GM12878 (cell line): ENCODE results near the gene BIRC5. TPM values are rescaled to one million over a fixed set of nuclear protein-coding genes. Genes with fewer than 3 reads are reported as not detected.

ENCODE experiments used
- ATAC-seq: fragments of 200-7000 bp; cut with Tn5 transposase; 3 replicates; pipeline ENCODE4 v1.9.1; 2020; ENCODE audit warnings: mild to moderate bottlenecking, moderate library complexity
- BruUV-seq: library from RNA; stranded (reverse); fragments of 400-500 nt; replicated peaks from 2 replicates; lab custom pipeline; 2021; lab: Mats Ljungman, UMichigan
- CTCF ChIA-PET: fragments of 300-600 bp; sonication (Branson Sonifier 250); formaldehyde crosslinking; extraction: SDS; loops from one replicate; lab custom pipeline; 2021; ENCODE audit warnings: inconsistent platforms; lab: Yijun Ruan, JAX
- POLR2A ChIA-PET: fragments of 350-600 bp; formaldehyde crosslinking; extraction: SDS; loops from one replicate; lab custom pipeline; 2021; ENCODE audit warnings: inconsistent platforms; lab: Charles Lee
- RAD21 ChIA-PET: fragments of 300-600 bp; sonication (Branson Sonifier 250); formaldehyde crosslinking; loops from one replicate; lab custom pipeline; 2023; ENCODE audit warnings: antibody characterized with exemption; ENCODE audit not compliant: unreplicated experiment; lab: Charles Lee
- SMC1A ChIA-PET: fragments of 300-600 bp; sonication (Branson Sonifier 250); formaldehyde crosslinking; loops from one replicate; lab custom pipeline; 2023; ENCODE audit not compliant: unreplicated experiment, uncharacterized antibody; lab: Charles Lee
- DNase-seq: peaks from one replicate; pipeline ENCODE4 v3.0.0-alpha.2; 2011; ENCODE audit warnings: low read depth, low spot score
- FAIRE-seq: peaks from 3 replicates; lab custom pipeline; 2011; peaks lifted over from hg19 to GRCh38; lab: Jason Lieb, UNC
- H2AFZ ChIP-seq: 2 replicates; pipeline ENCODE4 v1.6.0; 2011; ENCODE audit warnings: low read depth, low read length, control low read depth; ENCODE audit not compliant: control insufficient read depth
- H3K27ac ChIP-seq: 2 replicates; pipeline ENCODE4 v1.5.1; 2011; ENCODE audit warnings: control low read depth; ENCODE audit not compliant: control insufficient read depth, insufficient read depth
- H3K27me3 ChIP-seq, 2 experiments: replicated peaks in 1 of 2; 2 replicates each; pipeline versions ENCODE4 v1.6.0 to v1.6.1; 2011; ENCODE audit warnings: low read length in 1 of 2; ENCODE audit not compliant: control insufficient read depth in 2 of 2, insufficient read depth in 2 of 2
- H3K36me3 ChIP-seq, 2 experiments: 2 replicates each; pipeline ENCODE4 v1.5.1; 2011; ENCODE audit warnings: low read length in 1 of 2; ENCODE audit not compliant: control insufficient read depth in 2 of 2, insufficient read depth in 2 of 2
- H3K4me1 ChIP-seq: 2 replicates; pipeline ENCODE4 v1.6.1; 2011; ENCODE audit warnings: mild to moderate bottlenecking, low read length, moderate library complexity, mixed read lengths; ENCODE audit not compliant: control insufficient read depth, insufficient read depth
- H3K4me2 ChIP-seq: 2 replicates; pipeline ENCODE4 v1.6.0; 2011; ENCODE audit warnings: control low read depth; ENCODE audit not compliant: control insufficient read depth, insufficient read depth
- H3K4me3 ChIP-seq: fragments of 200-600 bp; sonication (generic); 2 replicates; pipeline ENCODE4 v1.5.1; 2016
- H3K79me2 ChIP-seq: 2 replicates; pipeline ENCODE4 v1.6.0; 2011; ENCODE audit warnings: low read length; ENCODE audit not compliant: control insufficient read depth, insufficient read depth
- H3K9ac ChIP-seq: 2 replicates; pipeline ENCODE4 v1.8.0; 2011; ENCODE audit warnings: low read length, control low read depth, mixed read lengths; ENCODE audit not compliant: control insufficient read depth, insufficient read depth
- H3K9me3 ChIP-seq: replicated peaks from 3 replicates; pipeline ENCODE4 v1.5.1; 2011; ENCODE audit warnings: mild to moderate bottlenecking, low read length; ENCODE audit not compliant: control insufficient read depth, insufficient read depth
- H4K20me1 ChIP-seq: 2 replicates; pipeline ENCODE4 v1.6.0; 2011; ENCODE audit not compliant: control insufficient read depth, insufficient read depth
- KLF5 ChIP-seq: fragments of 450-650 bp; IDR thresholded peaks from 2 replicates; pipeline ENCODE4 v1.6.1; 2014; ENCODE audit warnings: mild to moderate bottlenecking; ENCODE audit not compliant: partially characterized antibody
- RAD21 ChIP-seq: IDR thresholded peaks from 2 replicates; pipeline ENCODE4 v1.6.1; 2011; ENCODE audit warnings: mild to moderate bottlenecking, low read depth, low read length, moderate library complexity; ENCODE audit not compliant: insufficient read depth
- RBBP5 ChIP-seq: fragments of 200-600 bp; sonication (generic); conservative IDR thresholded peaks from 2 replicates; pipeline ENCODE4 v1.6.1; 2016
- STAT1 ChIP-seq: fragments of 450-650 bp; conservative IDR thresholded peaks from 2 replicates; pipeline ENCODE4 v1.6.1; 2014; ENCODE audit warnings: antibody characterized with exemption, mild to moderate bottlenecking
- TCF3 ChIP-seq: IDR thresholded peaks from 2 replicates; pipeline ENCODE4 v1.6.1; 2012; ENCODE audit warnings: low read depth, mild to moderate bottlenecking, low read length, borderline replicate concordance; ENCODE audit not compliant: insufficient read depth
- WGBS: methylation state at CpG from one replicate; pipeline ENCODE4 v1.1.6; 2016; ENCODE audit warnings: low lambda C conversion rate; ENCODE audit not compliant: insufficient replicate concordance, insufficient coverage; ENCODE audit errors: missing lambda C conversion rate; 5-methylcytosine and 5-hydroxymethylcytosine counted together
- in situ Hi-C: fragments of 300-500 bp; cut with MboI; formaldehyde crosslinking; loops from 9 replicates; pipeline ENCODE4 v1.14.3; 2018; ENCODE audit warnings: mixed read lengths
- intact Hi-C: fragments of 100-400 bp; cut with micrococcal nuclease; formaldehyde crosslinking; loops from one replicate; pipeline ENCODE4 v1.14.2; 2022; ENCODE audit not compliant: unreplicated experiment
- polyA plus RNA-seq, 11 experiments: library from polyadenylated mRNA; depleted of rRNA in 4 of 11; unstranded in 6 of 11; stranded (reverse) in 5 of 11; fragments of >200 nt; fragmentation: Nextera tagmentation in 4 of 11; fragmentation: Illumina TruSeq in 1 of 11; extraction: Ambion mirVana in 4 of 11; extraction: Trizol in 1 of 11; gene quantifications; 1 replicate in 1 of 11; 2 replicates in 10 of 11; pipeline versions ENCODE4 v1.2.1 to v1.2.3, GENCODE V29; 2011 to 2016; ENCODE audit warnings: inconsistent platforms in 2 of 11, missing spikeins in 2 of 11, low read depth in 1 of 11
- total RNA-seq, 4 experiments: library from RNA; depleted of rRNA in 3 of 4; stranded (reverse); fragments of >200 nt in 3 of 4; fragmentation: Illumina TruSeq in 1 of 4; extraction: Trizol in 1 of 4; gene quantifications; 2 replicates each; pipeline versions ENCODE4 v1.2.1 to v1.2.3, GENCODE V29; 2013 to 2021
- TF ChIP-seq, protein P1 (sequence below): fragments of 450-650 bp; IDR thresholded peaks from 2 replicates; pipeline ENCODE4 v1.6.1; 2017; ENCODE audit warnings: mild to moderate bottlenecking, moderate library complexity
- TF ChIP-seq, protein P2 (sequence below): IDR thresholded peaks from 2 replicates; pipeline ENCODE4 v1.6.1; 2011; ENCODE audit warnings: borderline replicate concordance, low read depth, mild to moderate bottlenecking, moderate library complexity, mixed read lengths, low read length; ENCODE audit not compliant: insufficient read depth; ENCODE audit errors: extremely low read length

BIRC5 gene
- total and polyA plus RNA-seq, 10 of the 15 experiments (the other 5 are each of a cell fraction or from before 2014, with no cell fraction given): 41.0 to 175 (median 90.8) TPM

DNA sequence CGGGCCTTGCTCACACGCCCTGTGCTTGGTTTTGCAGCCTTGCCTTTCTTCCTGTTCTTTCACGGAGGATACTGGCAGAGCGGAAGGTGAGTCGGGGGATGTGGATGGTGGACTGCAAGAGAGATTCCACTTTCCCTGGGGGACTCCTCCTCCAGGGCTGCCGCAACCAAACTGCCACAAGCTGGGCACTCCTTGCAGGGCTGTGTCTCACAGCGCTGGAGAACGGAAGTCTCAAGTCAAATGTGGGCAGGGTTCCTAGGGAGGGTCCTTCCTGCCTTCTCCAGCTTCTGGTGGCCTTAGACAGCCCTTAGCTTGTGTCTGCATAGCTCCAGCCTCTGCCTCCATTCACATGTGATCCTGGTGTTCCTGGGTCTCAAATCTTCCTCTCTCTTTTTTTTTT lies 11.4 kb upstream of the BIRC5 start (continued):
- TF ChIP-seq, protein P1, sequence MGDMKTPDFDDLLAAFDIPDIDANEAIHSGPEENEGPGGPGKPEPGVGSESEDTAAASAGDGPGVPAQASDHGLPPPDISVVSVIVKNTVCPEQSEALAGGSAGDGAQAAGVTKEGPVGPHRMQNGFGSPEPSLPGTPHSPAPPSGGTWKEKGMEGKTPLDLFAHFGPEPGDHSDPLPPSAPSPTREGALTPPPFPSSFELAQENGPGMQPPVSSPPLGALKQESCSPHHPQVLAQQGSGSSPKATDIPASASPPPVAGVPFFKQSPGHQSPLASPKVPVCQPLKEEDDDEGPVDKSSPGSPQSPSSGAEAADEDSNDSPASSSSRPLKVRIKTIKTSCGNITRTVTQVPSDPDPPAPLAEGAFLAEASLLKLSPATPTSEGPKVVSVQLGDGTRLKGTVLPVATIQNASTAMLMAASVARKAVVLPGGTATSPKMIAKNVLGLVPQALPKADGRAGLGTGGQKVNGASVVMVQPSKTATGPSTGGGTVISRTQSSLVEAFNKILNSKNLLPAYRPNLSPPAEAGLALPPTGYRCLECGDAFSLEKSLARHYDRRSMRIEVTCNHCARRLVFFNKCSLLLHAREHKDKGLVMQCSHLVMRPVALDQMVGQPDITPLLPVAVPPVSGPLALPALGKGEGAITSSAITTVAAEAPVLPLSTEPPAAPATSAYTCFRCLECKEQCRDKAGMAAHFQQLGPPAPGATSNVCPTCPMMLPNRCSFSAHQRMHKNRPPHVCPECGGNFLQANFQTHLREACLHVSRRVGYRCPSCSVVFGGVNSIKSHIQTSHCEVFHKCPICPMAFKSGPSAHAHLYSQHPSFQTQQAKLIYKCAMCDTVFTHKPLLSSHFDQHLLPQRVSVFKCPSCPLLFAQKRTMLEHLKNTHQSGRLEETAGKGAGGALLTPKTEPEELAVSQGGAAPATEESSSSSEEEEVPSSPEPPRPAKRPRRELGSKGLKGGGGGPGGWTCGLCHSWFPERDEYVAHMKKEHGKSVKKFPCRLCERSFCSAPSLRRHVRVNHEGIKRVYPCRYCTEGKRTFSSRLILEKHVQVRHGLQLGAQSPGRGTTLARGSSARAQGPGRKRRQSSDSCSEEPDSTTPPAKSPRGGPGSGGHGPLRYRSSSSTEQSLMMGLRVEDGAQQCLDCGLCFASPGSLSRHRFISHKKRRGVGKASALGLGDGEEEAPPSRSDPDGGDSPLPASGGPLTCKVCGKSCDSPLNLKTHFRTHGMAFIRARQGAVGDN: no peak
- no peak for TF ChIP-seq TCF3
- no peak for TF ChIP-seq RBBP5
- TF ChIP-seq, protein P2, sequence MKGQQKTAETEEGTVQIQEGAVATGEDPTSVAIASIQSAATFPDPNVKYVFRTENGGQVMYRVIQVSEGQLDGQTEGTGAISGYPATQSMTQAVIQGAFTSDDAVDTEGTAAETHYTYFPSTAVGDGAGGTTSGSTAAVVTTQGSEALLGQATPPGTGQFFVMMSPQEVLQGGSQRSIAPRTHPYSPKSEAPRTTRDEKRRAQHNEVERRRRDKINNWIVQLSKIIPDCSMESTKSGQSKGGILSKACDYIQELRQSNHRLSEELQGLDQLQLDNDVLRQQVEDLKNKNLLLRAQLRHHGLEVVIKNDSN: no peak
- no peak for TF ChIP-seq KLF5
- no peak for TF ChIP-seq RAD21

DNA sequence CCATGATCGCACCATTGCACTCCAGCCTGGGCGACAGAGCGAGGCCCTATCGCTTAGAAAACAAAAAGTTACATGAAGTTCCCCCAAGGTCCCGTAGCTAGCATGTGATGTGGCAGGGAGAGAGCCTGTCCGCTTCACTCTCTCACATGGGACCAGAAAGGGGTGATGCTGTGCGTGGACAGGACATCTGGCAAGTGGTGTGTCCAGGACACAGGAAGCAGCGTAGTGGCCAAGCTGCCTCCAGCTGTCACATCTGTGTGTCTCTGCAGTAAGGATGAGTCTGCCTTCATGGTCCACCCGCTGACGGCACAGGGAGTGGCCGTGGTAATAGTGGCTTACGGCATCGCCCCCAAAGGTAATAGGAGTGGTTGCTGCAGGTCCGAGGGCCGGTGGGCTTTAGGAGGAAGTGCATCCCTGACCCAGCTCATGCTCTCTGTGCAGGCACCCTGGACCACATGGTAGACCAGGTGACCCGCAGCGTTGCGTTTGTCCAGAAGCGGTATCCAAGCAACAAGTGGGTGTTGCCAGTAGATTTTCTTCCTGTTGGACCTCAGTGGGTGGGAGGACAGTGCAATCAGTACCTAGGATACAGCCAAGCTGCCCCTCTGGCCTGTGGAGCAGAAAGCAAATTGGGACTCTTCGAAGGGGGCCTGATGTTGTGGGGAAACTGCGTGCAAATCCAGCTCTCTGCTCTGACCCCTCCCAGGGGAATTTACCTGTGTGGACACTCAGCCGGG lies 9.5 kb upstream of the BIRC5 start:
- Histone ChIP-seq H3K79me2 (no peaks in the 10 kb centered on the region; the same call in 1 of the 2 replicates), H2AFZ (no peak overlapping the region), H3K36me3 (peaks cover 0 to 12% of the 10 kb centered on the region in 2 experiments; a peak in 3 of 4 replicates), H3K4me3 (no peak overlapping the region), H4K20me1 (no peaks in the 10 kb centered on the region), H3K4me2 (no peak overlapping the region), H3K9me3 (no peaks in the 10 kb centered on the region; the same call in 2 of the 3 replicates), H3K27me3 (no peaks in the 10 kb centered on the region), H3K9ac (no peak overlapping the region), H3K27ac (no peak overlapping the region), H3K4me1 (no peaks in the 10 kb centered on the region)
- ChIA-PET SMC1A (interaction anchor here (1.6 kb wide), 1 partner anchor 34 kb away, joined by 3 read pairs; no protein-coding TSS in a partner anchor), POLR2A (interaction anchor here (0.6 to 1.1 kb wide), 2 partner anchors 84 to 95 kb away, joined by 3 read pairs; no protein-coding TSS in a partner anchor), CTCF (interaction anchor here (1.2 kb wide), 1 partner anchor 120 kb away, joined by 3 read pairs; no protein-coding TSS in a partner anchor), RAD21 (no interaction called here)
- WGBS: 95% methylated on average over 22 of the region's 22 CpGs
- no peak for ATAC-seq
- FAIRE-seq: no peak
- BruUV-seq: TSS peak; percentile 49
- intact Hi-C loops (no loop called here), in situ Hi-C loops (no loop called here)
- no peak for DNase-seq
- no peak for TF ChIP-seq STAT1
